Measurements from ENCODE around the gene TSPAN4.

Gene TSPAN4

GRCh38 chr11:853682-854448 is 11.2 kb downstream of the TSPAN4 start:
- Mint-ChIP-seq H3K9me3 (no peaks in the 10 kb centered on the region), H3K27ac (no peak overlapping the region), H3K36me3 (ENCODE audit: low read depth) (peaks cover 94% of the 10 kb centered on the region), H3K27me3 (peaks cover 19% of the 10 kb centered on the region), H3K4me3 (no peak overlapping the region), H3K4me1 (ENCODE audit: low read depth) (peaks cover 28% of the 10 kb centered on the region)
- intact Hi-C loops (cut with micrococcal nuclease), result loop anchor here (10.0 kb wide), 1 partner anchor 201 kb away; no protein-coding TSS in a partner anchor

GRCh38 chr11:854601-855329 is 12.1 kb downstream of the TSPAN4 start:
- Mint-ChIP-seq H3K36me3 (ENCODE audit: low read depth) (peaks cover 97% of the 10 kb centered on the region), H3K9me3 (no peaks in the 10 kb centered on the region), H3K4me1 (ENCODE audit: low read depth) (peaks cover 31% of the 10 kb centered on the region), H3K27ac (no peak overlapping the region), H3K27me3 (peaks cover 13% of the 10 kb centered on the region), H3K4me3 (no peak overlapping the region)
- intact Hi-C loops (cut with micrococcal nuclease), result loop anchor here (10.0 kb wide), 1 partner anchor 200 kb away; no protein-coding TSS in a partner anchor

GRCh38 chr11:855330-855674 is 12.7 kb downstream of the TSPAN4 start:
- intact Hi-C loops (cut with micrococcal nuclease), result loop anchor here (10.0 kb wide), 1 partner anchor 199 kb away; no protein-coding TSS in a partner anchor
- H3K4me3 Mint-ChIP-seq, result no peak overlapping the region
- H3K4me1 Mint-ChIP-seq (ENCODE audit: low read depth), result peaks cover 36% of the 10 kb centered on the region

GRCh38 chr11:855796-856195 is 13.1 kb downstream of the TSPAN4 start:
- Mint-ChIP-seq H3K27ac (no peak overlapping the region), H3K9me3 (no peaks in the 10 kb centered on the region), H3K4me1 (ENCODE audit: low read depth) (peaks cover 41% of the 10 kb centered on the region), H3K36me3 (ENCODE audit: low read depth) (peaks cover 97% of the 10 kb centered on the region), H3K27me3 (peaks cover 4% of the 10 kb centered on the region), H3K4me3 (no peak overlapping the region)
- intact Hi-C loops (cut with micrococcal nuclease), result loop anchor here (10.0 kb wide), 1 partner anchor 199 kb away; no protein-coding TSS in a partner anchor

More at GRCh38 chr11:855330-855674, 12.7 kb downstream of the TSPAN4 start:
- Mint-ChIP-seq H3K9me3 (no peaks in the 10 kb centered on the region), H3K27ac (no peak overlapping the region), H3K36me3 (ENCODE audit: low read depth) (peaks cover 97% of the 10 kb centered on the region), H3K27me3 (peaks cover 9% of the 10 kb centered on the region)

- H3K27me3 Mint-ChIP-seq, result no peaks in the 10 kb centered on the region
- intact Hi-C loops (cut with micrococcal nuclease), result loop anchor here (10.0 kb wide), 1 partner anchor 198 kb away; no protein-coding TSS in a partner anchor
These were observed 13.7 kb downstream of the TSPAN4 start for GRCh38 chr11:856397-856796.

GRCh38 chr11:858053-858761 is 15.6 kb downstream of the TSPAN4 start:
- Mint-ChIP-seq H3K27ac (no peak overlapping the region), H3K27me3 (no peaks in the 10 kb centered on the region), H3K4me1 (ENCODE audit: low read depth) (peaks cover 39% of the 10 kb centered on the region), H3K9me3 (no peaks in the 10 kb centered on the region), H3K4me3 (no peak overlapping the region), H3K36me3 (ENCODE audit: low read depth) (peaks cover 97% of the 10 kb centered on the region)
- intact Hi-C loops (cut with micrococcal nuclease), result loop anchor here (10.0 kb wide), 1 partner anchor 197 kb away; no protein-coding TSS in a partner anchor

More at GRCh38 chr11:856397-856796, 13.7 kb downstream of the TSPAN4 start:
- Mint-ChIP-seq H3K4me3 (no peak overlapping the region), H3K36me3 (ENCODE audit: low read depth) (peaks cover 97% of the 10 kb centered on the region), H3K9me3 (no peaks in the 10 kb centered on the region), H3K4me1 (ENCODE audit: low read depth) (peaks cover 45% of the 10 kb centered on the region), H3K27ac (no peak overlapping the region)

- Mint-ChIP-seq H3K36me3 (ENCODE audit: low read depth) (peaks cover 97% of the 10 kb centered on the region), H3K4me3 (no peak overlapping the region), H3K27me3 (no peaks in the 10 kb centered on the region), H3K27ac (no peak overlapping the region), H3K9me3 (no peaks in the 10 kb centered on the region), H3K4me1 (ENCODE audit: low read depth) (peaks cover 39% of the 10 kb centered on the region)
- intact Hi-C loops (cut with micrococcal nuclease), result loop anchor here (10.0 kb wide), 1 partner anchor 196 kb away; no protein-coding TSS in a partner anchor
These were observed 16.2 kb downstream of the TSPAN4 start for GRCh38 chr11:858762-859339.

GRCh38 chr11:859394-860131 is 16.9 kb downstream of the TSPAN4 start:
- intact Hi-C loops (cut with micrococcal nuclease), result loop anchor here (10.0 kb wide), 1 partner anchor 195 kb away; no protein-coding TSS in a partner anchor
- Mint-ChIP-seq H3K27me3 (no peaks in the 10 kb centered on the region), H3K36me3 (ENCODE audit: low read depth) (peaks cover 97% of the 10 kb centered on the region), H3K4me1 (ENCODE audit: low read depth) (peaks cover 39% of the 10 kb centered on the region), H3K9me3 (no peaks in the 10 kb centered on the region), H3K4me3 (no peak overlapping the region), H3K27ac (no peak overlapping the region)

- peaks cover 97% of the 10 kb centered on the region for H3K36me3 Mint-ChIP-seq (ENCODE audit: low read depth)
- no peaks in the 10 kb centered on the region for H3K9me3 Mint-ChIP-seq
- H3K4me3 Mint-ChIP-seq, result no peak overlapping the region
- peaks cover 39% of the 10 kb centered on the region for H3K4me1 Mint-ChIP-seq (ENCODE audit: low read depth)
- no peaks in the 10 kb centered on the region for H3K27me3 Mint-ChIP-seq
- H3K27ac Mint-ChIP-seq, result no peak overlapping the region
- intact Hi-C loops (cut with micrococcal nuclease), result no loop called here
These were observed 17.8 kb downstream of the TSPAN4 start for GRCh38 chr11:860234-861104.

- Mint-ChIP-seq H3K4me3 (no peak overlapping the region), H3K27ac (no peak overlapping the region), H3K36me3 (ENCODE audit: low read depth) (peaks cover 97% of the 10 kb centered on the region), H3K9me3 (no peaks in the 10 kb centered on the region), H3K27me3 (no peaks in the 10 kb centered on the region), H3K4me1 (ENCODE audit: low read depth) (peaks cover 45% of the 10 kb centered on the region)
- intact Hi-C loops (cut with micrococcal nuclease), result no loop called here
These were observed 18.4 kb downstream of the TSPAN4 start for GRCh38 chr11:861105-861479.

- Mint-ChIP-seq H3K4me1 (ENCODE audit: low read depth) (peaks cover 41% of the 10 kb centered on the region), H3K36me3 (ENCODE audit: low read depth) (peaks cover 98% of the 10 kb centered on the region), H3K4me3 (no peak overlapping the region), H3K9me3 (no peaks in the 10 kb centered on the region), H3K27ac (no peak overlapping the region), H3K27me3 (no peaks in the 10 kb centered on the region)
- intact Hi-C loops (cut with micrococcal nuclease), result no loop called here
These were observed 19.5 kb downstream of the TSPAN4 start for GRCh38 chr11:862081-862661.

- no peak overlapping the region for H3K27ac Mint-ChIP-seq
- intact Hi-C loops (cut with micrococcal nuclease), result no loop called here
- peaks cover 99% of the 10 kb centered on the region for H3K36me3 Mint-ChIP-seq (ENCODE audit: low read depth)
- H3K27me3 Mint-ChIP-seq, result no peaks in the 10 kb centered on the region
- no peak overlapping the region for H3K4me3 Mint-ChIP-seq
- H3K4me1 Mint-ChIP-seq (ENCODE audit: low read depth), result peaks cover 39% of the 10 kb centered on the region
- H3K9me3 Mint-ChIP-seq, result no peaks in the 10 kb centered on the region
These were observed 20.0 kb downstream of the TSPAN4 start for GRCh38 chr11:862696-863022.

Measured in dendritic cell treated with granulocyte-macrophage colony-stimulating factor and Interleukin-4, amounts not matched to agents 40 ng/mL and 50 ng/mL, for 4 days (primary cell).